ENCODE measurements around the gene PPP1R1C. TPM values are rescaled to one million over a fixed set of nuclear protein-coding genes. Genes with fewer than 3 reads are reported as not detected.

PPP1R1C gene
- total RNA-seq, 1 experiment from 2014 or later, result 2.8 TPM

GRCh38 chr2:182043021-182043420 lies 57.4 kb downstream of the PPP1R1C start:
- Mint-ChIP-seq H3K4me3 (ENCODE audit: unreplicated experiment) (no peak overlapping the region), H3K9me3 (ENCODE audit: unreplicated experiment) (no peaks in the 10 kb centered on the region), H3K27ac (ENCODE audit: unreplicated experiment) (no peak overlapping the region), H3K4me1 (ENCODE audit: low read depth, unreplicated experiment) (no peaks in the 10 kb centered on the region), H3K27me3 (ENCODE audit: insufficient read depth, unreplicated experiment) (peaks cover 2% of the 10 kb centered on the region), H3K36me3 (ENCODE audit: insufficient read depth, unreplicated experiment) (no peaks in the 10 kb centered on the region)
- DNase-seq, result no peak
- intact Hi-C loops (cut with micrococcal nuclease; ENCODE audit: unreplicated experiment), result no loop called here
- no peaks in the 10 kb centered on the region for H3K27me3 ChIP-seq (replicated peaks; ENCODE audit: control insufficient read depth, insufficient read depth, low read length)
- no peaks in the 10 kb centered on the region for H3K4me1 ChIP-seq
- TF ChIP-seq CTCF (IDR thresholded peaks at IDR 0.05; ENCODE audit: insufficient read depth in 1 of 2, low read depth in 1 of 2, low read length in 1 of 2, severe bottlenecking in 1 of 2, unreplicated experiment in 1 of 2), result no peak
- no peaks in the 10 kb centered on the region for H3K9me3 ChIP-seq
- H3K36me3 ChIP-seq (ENCODE audit: control insufficient read depth, insufficient read depth, low read length), result no peaks in the 10 kb centered on the region
- ChIA-PET POLR2A (no interaction called here), CTCF (no interaction called here)
- H3K4me3 ChIP-seq (ENCODE audit: low read depth, low read length), result no peak overlapping the region
- no TSS peak for BruUV-seq (replicated peaks)

GRCh38 chr2:182043861-182044260 lies 58.2 kb downstream of the PPP1R1C start:
- H3K27me3 Mint-ChIP-seq (ENCODE audit: insufficient read depth, unreplicated experiment), result peaks cover 2% of the 10 kb centered on the region
- ChIA-PET POLR2A (no interaction called here), CTCF (no interaction called here)
- no peak for DNase-seq
- intact Hi-C loops (cut with micrococcal nuclease; ENCODE audit: unreplicated experiment), result no loop called here
- Histone ChIP-seq H3K4me1 (no peaks in the 10 kb centered on the region), H3K9me3 (no peaks in the 10 kb centered on the region), H3K27me3 (replicated peaks; ENCODE audit: control insufficient read depth, insufficient read depth, low read length) (no peaks in the 10 kb centered on the region), H3K4me3 (ENCODE audit: low read depth, low read length) (no peak overlapping the region), H3K36me3 (ENCODE audit: control insufficient read depth, insufficient read depth, low read length) (no peaks in the 10 kb centered on the region)
- no peak for TF ChIP-seq CTCF (IDR thresholded peaks at IDR 0.05; ENCODE audit: insufficient read depth in 1 of 2, low read depth in 1 of 2, low read length in 1 of 2, severe bottlenecking in 1 of 2, unreplicated experiment in 1 of 2)
- H3K4me3 Mint-ChIP-seq (ENCODE audit: unreplicated experiment), result no peak overlapping the region
- H3K9me3 Mint-ChIP-seq (ENCODE audit: unreplicated experiment), result no peaks in the 10 kb centered on the region
- BruUV-seq (replicated peaks), result no TSS peak
- no peak overlapping the region for H3K27ac Mint-ChIP-seq (ENCODE audit: unreplicated experiment)
- no peaks in the 10 kb centered on the region for H3K4me1 Mint-ChIP-seq (ENCODE audit: low read depth, unreplicated experiment)
- H3K36me3 Mint-ChIP-seq (ENCODE audit: insufficient read depth, unreplicated experiment), result no peaks in the 10 kb centered on the region

GRCh38 chr2:182047544-182047943 lies 61.9 kb downstream of the PPP1R1C start:
- no peak overlapping the region for H3K4me3 ChIP-seq (ENCODE audit: low read depth, low read length)
- TF ChIP-seq CTCF (IDR thresholded peaks at IDR 0.05; ENCODE audit: insufficient read depth in 1 of 2, low read depth in 1 of 2, low read length in 1 of 2, severe bottlenecking in 1 of 2, unreplicated experiment in 1 of 2), result no peak
- no peak overlapping the region for H3K27ac Mint-ChIP-seq (ENCODE audit: unreplicated experiment)

More at GRCh38 chr2:182047544-182047943, 61.9 kb downstream of the PPP1R1C start:
- ChIA-PET POLR2A (no interaction called here), CTCF (no interaction called here)
- no peaks in the 10 kb centered on the region for H3K4me1 ChIP-seq
- no peak overlapping the region for H3K4me3 Mint-ChIP-seq (ENCODE audit: unreplicated experiment)
- intact Hi-C loops (cut with micrococcal nuclease; ENCODE audit: unreplicated experiment), result no loop called here
- H3K9me3 ChIP-seq, result no peaks in the 10 kb centered on the region
- H3K4me1 Mint-ChIP-seq (ENCODE audit: low read depth, unreplicated experiment), result no peaks in the 10 kb centered on the region
- no TSS peak for BruUV-seq (replicated peaks)
- no peaks in the 10 kb centered on the region for H3K27me3 ChIP-seq (replicated peaks; ENCODE audit: control insufficient read depth, insufficient read depth, low read length)
- H3K9me3 Mint-ChIP-seq (ENCODE audit: unreplicated experiment), result no peaks in the 10 kb centered on the region
- H3K27me3 Mint-ChIP-seq (ENCODE audit: insufficient read depth, unreplicated experiment), result peaks cover 2% of the 10 kb centered on the region
- H3K36me3 Mint-ChIP-seq (ENCODE audit: insufficient read depth, unreplicated experiment), result no peaks in the 10 kb centered on the region
- DNase-seq, result no peak
- H3K36me3 ChIP-seq (ENCODE audit: control insufficient read depth, insufficient read depth, low read length), result no peaks in the 10 kb centered on the region

Measured in Caco-2 (cell line).